GM21619 (cell line): ENCODE measurements around the gene DPYD.

ENCODE experiments used
- ATAC-seq: cut with Tn5 transposase; IDR thresholded peaks from one replicate; pipeline ENCODE4 v1.9.1; 2021; ENCODE audit not compliant: unreplicated experiment

Gene DPYD

DNA sequence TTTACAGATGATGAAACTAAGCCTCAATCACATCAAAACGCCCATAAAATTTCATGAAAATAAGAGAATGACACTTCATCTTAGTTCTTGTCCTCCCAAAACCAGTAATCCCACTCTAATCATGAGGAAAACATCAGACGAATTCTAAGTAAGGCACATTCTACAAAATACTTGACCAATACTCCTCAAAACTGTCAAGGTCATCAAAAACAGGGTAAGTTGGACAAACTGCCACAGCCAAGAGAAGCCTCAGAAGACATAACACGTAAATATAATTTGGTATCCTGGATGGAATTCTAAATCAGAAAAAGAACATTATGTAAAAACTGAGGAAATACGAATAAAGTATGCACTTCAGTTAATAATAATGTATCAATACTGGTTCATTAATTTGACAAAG lies 128.2 kb downstream of the DPYD start:
- no peak for ATAC-seq

DNA sequence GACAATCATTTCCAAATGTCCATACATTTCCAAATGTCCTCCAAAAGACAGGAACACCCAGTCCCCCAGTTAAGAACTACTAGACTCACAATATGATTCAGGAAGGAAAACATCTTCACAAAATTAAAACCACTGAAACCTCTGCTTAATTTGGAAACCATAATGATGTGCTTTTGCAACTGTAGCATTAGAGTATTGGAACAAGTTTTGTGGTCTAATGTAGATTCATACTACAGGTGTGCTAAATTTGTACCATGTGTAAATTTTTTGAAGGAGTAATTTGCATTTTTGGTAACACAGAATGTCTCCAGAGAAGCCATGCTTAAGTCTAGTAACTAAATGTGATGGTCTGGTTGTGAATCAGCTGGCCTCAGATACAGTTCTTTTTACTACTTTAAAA lies 129.6 kb downstream of the DPYD start:
- ATAC-seq = peak; percentile 91

DNA sequence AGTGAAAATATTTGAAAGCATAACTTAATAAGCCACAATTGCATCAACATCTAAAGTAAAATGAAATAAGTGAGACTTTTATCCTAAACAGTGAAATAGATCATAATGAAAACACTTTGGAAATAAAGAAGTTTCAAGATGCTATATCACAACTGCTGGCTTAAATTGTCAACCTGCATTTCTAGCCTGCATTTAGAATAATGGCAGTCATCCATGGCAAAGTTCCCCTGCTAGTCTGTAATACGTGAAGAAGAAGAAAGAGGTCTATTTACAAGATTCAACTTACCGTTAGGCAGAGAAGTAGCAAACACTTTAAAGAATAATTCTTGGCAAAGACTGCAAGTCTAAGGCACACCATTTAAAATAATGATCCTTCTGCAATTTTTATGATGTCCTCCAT lies 133.6 kb downstream of the DPYD start:
- no peak for ATAC-seq

DNA sequence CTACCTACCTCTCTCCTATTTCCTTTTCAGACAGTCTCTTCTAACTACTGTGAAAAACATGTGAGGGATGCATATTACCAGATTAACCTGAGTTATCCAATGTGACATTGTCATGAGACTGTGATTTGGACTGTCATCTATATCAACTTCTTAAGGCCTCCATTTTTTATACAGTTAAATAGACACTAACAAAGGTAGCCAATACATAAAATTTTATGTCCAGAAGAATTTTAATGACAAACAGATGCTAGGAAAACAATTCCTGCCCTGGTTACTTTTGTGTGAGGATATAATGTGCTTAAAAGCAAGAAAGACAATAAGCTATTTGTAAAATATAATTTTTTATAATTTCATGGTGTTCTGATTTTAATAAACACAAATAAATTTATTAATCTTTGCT lies 136.2 kb downstream of the DPYD start:
- no peak for ATAC-seq

DNA sequence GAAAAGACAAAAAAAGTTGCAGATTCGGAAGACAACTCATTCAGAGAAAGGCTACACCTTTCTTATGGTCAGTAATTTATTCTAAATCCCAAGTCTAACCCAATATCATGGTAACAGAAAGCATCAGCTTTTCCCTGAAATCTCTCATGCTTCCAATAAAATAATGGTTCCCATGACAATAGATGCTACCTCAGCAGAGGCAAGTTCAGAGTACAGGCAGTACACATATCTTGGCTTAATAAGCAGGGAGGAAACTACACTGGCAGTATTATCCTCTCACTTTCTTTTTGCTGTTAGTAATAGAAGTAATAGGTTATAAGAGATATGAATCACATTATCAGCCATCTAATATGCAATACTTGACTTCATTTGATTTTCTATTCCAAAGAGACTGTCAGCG lies 137.1 kb downstream of the DPYD start:
- no peak for ATAC-seq

DNA sequence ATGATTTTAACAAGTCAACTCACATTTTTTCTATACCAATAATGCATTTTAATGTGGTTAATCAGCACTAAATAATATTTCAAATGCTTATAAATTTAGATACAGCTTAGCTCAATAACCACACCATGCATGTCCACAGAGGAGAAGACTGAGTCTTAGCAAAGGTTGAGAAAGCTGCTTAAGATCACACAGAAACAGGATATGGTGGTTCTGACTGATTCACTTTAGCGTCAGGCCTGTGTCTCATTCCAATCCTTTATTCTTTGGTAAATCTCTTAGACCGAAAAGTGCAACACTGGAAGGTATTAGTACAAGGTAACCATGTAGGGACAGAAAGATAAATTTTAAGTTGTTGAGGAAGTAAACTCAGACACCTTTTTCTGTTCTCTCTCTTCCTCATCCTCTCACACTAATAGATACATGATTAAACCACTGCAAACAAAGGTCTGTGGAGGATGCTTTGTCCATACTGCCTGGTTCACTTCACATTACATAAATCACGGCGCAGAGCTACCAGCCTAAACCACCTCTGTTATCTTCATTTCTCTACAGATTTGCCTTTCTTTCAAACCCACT lies 139.0 kb downstream of the DPYD start:
- peak; percentile 56 for ATAC-seq

DNA sequence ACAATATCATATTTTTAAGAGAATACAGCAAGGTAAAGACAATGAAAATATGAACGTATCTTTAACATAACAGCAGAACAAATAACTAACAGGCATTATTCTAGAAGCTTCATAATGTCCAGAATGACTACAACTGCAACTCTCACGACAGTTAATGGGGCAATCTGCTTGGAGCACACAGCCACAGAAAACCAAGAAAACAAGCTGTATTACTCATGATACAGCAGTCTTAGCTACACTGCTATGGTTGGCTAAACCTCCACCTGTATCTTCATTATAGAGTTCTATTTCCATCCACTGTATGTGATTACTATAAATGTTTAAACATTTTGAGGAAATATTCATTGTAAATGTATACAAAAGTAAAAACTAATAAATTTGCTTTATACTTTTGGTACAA lies 139.9 kb downstream of the DPYD start:
- ATAC-seq = peak; percentile 43

DNA sequence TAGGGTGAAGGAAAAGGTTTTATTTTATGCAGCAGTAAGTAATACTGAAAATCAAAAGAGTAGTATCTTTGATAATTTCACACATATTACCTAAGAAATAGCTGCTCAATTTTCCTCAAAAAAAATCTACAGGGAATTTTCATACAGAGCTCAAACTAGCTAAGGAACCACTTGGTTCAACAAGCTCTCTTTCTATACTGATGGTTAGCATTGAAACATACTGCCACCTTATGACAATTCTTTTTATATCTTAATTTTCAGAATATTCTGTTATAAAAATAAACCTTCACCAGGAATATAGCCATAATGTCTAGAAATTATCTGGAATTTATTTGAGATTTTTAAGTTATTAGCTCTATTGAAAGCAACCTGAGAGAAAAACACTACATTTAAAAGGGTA lies 142.1 kb downstream of the DPYD start:
- no peak for ATAC-seq

DNA sequence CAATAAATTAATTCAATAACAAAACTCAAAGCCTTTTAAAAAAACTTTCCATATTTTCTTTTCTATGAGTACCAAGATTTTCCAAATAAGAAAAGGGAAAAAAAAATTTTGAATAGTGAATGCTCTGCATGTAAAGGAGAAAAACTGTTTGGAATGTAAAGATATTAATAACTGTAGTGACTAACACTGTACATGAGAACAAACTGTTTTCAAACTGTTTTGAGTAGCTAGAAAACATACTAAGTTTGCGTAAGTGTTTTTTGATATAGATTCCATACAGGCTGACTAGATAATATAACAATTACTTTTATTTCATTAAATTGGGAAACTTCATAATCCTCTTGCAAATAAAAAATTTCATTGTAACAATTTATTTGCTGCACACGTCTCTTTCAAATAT lies 150.5 kb downstream of the DPYD start:
- no peak for ATAC-seq

DNA sequence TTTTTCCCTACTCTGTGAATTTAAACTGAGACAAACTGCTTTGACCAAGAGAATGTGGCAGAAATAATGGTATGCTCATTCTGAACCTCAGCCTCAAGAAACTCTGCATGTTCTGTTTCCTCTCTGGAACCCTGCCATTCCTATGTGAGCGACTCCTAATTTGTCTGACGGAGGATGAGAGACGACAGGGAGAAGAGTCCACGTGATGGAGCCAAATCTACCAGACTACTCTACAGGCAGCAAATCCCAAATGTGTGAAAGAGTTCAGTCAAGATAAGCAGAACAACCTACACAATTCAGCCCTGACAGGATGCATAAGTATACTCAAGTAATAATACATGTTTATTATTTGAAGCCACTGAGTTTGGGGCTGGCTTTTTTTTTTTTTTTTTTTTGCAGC lies 153.5 kb downstream of the DPYD start:
- ATAC-seq = no peak

DNA sequence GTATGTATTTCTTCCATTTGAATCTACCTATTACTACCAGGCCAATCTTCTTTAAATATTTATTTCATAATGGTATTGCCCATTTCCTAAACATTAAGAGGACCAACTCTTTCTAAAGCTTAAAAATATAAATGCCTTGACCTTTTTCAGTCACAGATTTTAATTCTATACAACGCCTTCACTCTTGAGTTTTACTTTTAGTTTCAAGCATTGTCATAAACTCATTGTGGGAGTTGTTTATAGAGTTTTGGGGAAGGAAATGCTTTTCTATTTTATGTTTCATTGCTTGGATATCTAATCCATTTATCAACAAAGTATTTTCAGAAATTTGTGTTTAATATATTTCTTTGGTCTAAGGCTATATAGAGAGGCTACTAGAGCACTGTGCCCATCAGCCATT lies 155.8 kb downstream of the DPYD start:
- ATAC-seq = no peak

DNA sequence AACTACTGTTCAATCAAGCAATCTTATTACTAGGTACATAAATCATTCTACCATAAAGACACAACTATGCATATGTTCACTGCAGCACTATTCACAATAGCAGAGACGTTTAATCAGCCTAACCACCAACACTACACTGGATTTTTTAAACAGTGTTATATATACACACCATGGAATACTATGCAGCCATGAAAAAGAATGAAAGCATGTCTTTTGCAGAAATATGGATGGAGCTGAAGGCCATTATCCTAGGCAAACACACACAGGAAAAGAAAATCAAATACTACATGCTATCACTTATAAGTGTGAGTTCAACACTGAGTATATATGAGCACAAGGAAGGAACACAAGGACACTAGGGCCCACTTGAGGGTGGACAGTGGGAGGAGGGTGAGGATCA lies 159.2 kb downstream of the DPYD start:
- ATAC-seq = no peak

DNA sequence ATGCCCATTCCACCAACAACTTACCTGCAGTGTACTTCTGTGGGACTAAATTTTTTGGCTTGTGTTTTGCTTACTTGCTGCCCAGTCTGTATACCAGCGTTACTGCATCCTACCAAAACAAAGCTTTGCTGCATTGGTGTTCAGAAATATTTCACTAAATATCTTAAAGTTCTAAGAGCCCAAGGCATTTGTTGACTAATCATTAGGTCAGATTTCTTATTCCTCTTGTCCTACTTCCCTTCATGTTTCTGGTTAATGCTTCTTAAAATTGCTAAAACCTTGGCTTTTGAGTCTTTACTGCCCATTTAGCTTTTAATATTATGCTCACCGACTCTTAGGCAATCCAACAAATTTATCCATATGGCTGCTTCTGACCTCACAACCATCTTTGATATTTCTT lies 161.8 kb downstream of the DPYD start:
- no peak for ATAC-seq

DNA sequence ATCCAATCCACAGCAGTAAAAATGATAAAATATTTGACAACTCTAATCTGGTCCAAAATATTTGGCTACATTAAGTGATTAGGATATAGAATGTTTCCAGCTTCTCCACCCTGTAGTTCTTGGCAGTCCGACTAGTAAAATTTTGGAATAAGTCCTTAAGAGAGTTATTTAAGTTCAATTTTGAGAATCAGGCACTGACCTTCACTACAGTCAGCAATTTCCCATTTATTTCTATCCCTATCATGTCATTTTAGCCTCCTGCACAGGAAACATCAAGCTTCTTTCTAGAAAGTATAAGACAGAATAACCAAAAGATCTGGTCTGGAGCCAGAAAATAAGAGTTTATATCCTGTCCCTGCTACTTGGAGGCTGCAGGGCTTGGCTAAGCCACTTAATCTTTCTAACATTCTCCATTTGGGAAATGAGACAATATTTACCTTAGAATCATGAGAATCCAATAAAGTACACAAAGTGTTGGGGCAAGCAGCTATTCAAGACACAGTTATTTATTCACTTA lies 162.2 kb downstream of the DPYD start:
- ATAC-seq = no peak

DNA sequence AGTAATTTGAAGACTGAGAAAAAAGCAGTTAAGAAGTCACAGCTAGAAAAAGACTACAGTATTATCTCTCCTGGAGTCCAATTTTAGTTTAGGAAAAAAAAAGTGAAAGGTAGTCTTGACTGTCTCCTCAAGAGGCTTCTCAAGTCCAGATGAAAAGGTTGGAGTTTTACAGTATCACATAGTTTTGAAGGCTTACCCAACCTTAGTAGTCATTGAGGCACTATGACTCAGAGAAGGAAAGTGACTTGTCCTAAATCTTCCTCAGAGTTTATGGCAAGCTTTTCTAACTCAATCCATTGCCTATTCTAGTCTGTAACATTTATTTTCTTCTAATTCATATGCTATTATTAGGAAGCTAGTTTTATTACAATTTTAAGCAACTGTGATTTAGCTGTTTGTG lies 174.9 kb downstream of the DPYD start:
- ATAC-seq = no peak

DNA sequence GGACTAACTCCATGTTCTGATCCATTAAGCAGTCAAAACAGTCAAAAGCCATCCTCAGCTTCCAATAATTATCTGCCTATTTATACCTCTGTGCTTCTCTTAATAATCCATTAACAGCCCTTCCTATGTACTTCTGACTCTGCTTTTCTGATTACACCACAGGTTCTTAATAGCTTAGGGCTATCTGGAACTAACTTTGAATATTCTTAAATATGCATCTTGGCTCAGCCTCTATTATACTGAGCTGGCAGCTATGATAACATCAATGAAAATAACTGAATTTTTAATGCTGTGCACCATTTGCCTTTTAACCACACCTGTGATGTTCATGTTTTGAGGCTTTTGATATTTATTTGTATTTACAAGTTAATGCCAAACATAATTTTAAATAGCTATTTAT lies 175.9 kb downstream of the DPYD start:
- ATAC-seq = no peak

DNA sequence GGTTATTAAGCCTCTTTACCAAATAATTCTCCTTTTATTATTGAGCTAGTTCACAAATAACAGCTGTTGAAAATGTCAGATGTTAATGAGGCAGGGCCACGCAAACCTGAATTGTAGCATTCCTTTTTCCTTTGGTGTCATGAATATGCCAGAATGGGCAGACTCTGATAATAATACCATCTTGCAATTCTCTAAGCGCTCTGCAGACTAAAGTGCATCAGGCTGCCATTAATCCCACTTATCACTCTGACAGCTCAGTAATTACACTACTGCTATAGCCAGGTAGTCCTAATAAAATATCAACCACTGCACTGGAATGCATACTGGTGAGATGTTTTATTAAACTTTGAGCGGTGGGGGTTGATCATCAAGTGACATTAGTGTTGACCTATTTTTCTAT lies 177.7 kb downstream of the DPYD start:
- ATAC-seq = no peak

DNA sequence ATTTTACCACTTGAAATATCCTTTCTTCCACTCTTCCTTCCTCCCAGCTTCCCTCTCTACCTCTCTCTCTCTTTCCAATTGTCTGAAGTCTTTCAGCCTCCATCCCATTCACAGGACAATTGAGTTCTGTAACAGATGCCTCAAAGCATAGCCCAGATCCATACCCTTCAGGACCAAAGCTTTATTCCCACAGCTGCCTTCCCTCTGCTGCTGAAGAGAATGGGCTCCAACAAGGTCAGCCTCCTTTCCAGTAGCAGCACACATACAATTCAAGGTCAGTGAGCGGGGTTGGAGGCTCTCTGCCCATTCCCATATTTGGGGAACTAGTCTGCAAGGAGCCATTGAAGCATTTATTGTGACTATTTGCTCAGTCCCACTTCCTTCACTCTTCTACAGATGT lies 179.9 kb downstream of the DPYD start:
- no peak for ATAC-seq

DNA sequence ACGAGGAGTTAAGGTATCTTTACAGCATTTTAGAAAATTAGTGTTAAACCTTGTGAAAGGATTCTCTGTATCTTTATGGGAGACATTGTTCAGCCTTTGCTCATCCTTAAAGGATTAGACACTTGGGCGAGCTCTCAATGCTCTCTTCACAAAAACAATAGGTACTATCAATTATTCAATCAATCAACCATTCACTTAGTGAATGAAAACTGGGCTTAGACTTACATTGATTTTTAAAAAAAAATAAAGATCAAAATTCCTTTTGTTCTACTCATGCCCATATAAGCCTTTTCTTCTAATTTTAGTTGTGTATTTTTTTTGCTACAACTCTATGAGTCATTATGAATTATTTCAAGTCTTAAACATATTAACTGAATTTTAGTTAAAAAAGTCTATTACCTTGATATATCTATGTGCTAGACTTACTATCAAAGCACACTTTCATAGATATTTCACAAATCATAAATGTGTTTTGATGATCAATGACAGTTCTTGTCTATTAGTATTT lies 181.2 kb downstream of the DPYD start:
- no peak for ATAC-seq

DNA sequence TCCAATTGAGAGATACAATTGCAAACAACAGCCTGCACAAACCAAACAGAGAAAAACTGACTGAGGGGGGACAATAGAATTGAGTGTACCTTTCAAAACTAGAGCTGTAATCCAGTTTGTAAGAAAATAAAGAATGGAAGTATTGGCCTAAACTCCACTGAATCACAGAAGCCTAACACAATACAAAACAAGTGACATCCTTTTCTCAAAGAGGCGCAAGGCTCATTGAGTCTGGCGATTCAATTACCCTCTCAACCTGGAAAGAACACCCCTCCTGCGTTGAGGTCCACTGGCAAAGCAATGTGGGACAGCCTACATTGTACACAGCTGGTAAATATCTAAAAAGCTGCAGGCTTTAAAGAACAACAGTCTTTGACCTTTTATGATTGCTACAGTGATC lies 182.6 kb downstream of the DPYD start:
- ATAC-seq = no peak

DNA sequence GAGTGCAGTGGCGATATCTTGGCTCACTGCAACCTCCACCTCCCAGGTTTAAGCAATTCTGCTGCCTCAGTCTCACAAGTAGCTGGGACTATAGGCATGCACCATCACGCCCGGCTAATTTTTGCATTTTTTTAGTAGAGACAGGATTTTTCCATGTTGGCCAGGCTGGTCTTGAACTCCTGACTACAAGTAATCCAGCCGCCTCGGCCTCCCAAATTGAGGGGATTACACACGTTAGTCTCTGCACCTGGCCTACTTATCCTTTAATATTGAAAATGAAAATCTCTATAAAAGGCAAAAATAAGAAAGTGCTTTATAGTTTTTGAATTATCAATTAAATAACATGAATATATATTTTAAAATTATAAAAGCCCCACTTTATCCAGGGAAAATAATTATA lies 190.6 kb downstream of the DPYD start:
- no peak for ATAC-seq

DNA sequence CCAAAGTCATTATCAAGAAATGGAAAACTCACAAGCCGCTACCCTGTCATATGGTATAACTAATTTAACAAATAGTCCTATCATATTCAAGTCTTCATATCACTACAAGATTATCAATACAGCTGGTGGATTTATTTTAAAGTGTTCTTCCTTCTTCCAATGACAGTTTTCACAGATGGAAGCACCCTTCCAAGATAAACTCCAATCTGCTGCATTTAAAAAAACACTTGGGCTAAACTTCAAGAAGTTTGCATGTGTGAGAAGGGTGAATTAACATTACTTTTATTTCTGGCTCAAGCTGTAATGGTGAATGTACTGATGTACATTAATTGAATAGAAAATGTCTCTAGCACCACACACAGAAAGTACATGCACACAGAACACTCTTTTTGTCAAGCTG lies 192.4 kb downstream of the DPYD start:
- ATAC-seq = no peak

DNA sequence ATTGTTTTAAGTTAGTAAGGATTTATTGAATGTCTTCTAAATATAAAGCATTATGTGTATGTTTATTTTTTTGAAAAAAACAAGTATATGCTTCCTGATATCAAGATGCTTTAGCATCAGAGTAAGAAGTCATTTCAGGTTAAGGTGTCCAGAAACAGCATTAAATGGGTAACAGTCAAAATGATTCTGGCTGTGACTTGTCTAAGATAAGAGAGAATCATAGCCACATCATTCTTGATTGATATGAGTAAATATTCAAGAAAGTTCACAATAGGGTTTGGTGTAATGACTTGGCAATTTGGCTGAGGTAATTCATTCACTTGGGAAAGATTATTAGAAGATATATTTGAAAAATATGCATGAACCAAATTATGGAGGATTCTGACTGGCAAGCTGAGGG lies 193.8 kb downstream of the DPYD start:
- ATAC-seq = no peak
